IMR-90 (cell line): ENCODE data around the gene CYFIP1. TPM values are rescaled to one million over a fixed set of nuclear protein-coding genes. Genes with fewer than 3 reads are reported as not detected.

Experiments
- ATAC-seq: fragments of 200-7000 bp; cut with Tn5 transposase; 2 replicates; pipeline ENCODE4 v1.9.1; 2020; ENCODE audit warnings: low read depth, mild to moderate bottlenecking, moderate library complexity
- BruUV-seq: library from RNA; stranded (reverse); fragments of 400-500 nt; replicated peaks from 2 replicates; lab custom pipeline; 2021; lab: Mats Ljungman, UMichigan
- CTCF ChIA-PET: fragments of 300-600 bp; formaldehyde crosslinking; extraction: SDS; loops from one replicate; lab custom pipeline; 2021; ENCODE audit warnings: antibody characterized with exemption; lab: Yijun Ruan, JAX
- POLR2A ChIA-PET: fragments of 300-600 bp; sonication (Branson Sonifier 250); formaldehyde crosslinking; loops from one replicate; lab custom pipeline; 2022; ENCODE audit warnings: antibody characterized with exemption; ENCODE audit not compliant: unreplicated experiment; lab: Charles Lee
- DNase-seq: peaks from one replicate; pipeline ENCODE4 v3.0.0; 2013
- H2AFZ ChIP-seq: replicated peaks from 2 replicates; pipeline ENCODE3; 2013; ENCODE audit warnings: low read length, mild to moderate bottlenecking; ENCODE audit not compliant: poor library complexity
- H2AK5ac ChIP-seq: 2 replicates; pipeline ENCODE4 v1.6.1; 2013; ENCODE audit warnings: low read depth, low read length, inconsistent platforms
- H2AK9ac ChIP-seq: replicated peaks from 2 replicates; pipeline ENCODE3; 2013; ENCODE audit warnings: mild to moderate bottlenecking, low read depth, low read length, moderate library complexity; ENCODE audit not compliant: poor library complexity
- H2BK120ac ChIP-seq: 2 replicates; pipeline ENCODE4 v1.6.1; 2013; ENCODE audit warnings: low read depth, low read length, inconsistent platforms
- H2BK15ac ChIP-seq: 3 replicates; pipeline ENCODE4 v1.6.1; 2013; ENCODE audit warnings: low read depth, low read length, inconsistent platforms
- H2BK20ac ChIP-seq: 2 replicates; pipeline ENCODE4 v1.6.1; 2013; ENCODE audit warnings: low read depth, mild to moderate bottlenecking, inconsistent platforms, low read length, moderate library complexity
- H2BK5ac ChIP-seq: 2 replicates; pipeline ENCODE4 v1.6.1; 2013; ENCODE audit warnings: mild to moderate bottlenecking, low read depth, low read length, inconsistent platforms; ENCODE audit not compliant: poor library complexity, severe bottlenecking
- H3K14ac ChIP-seq: replicated peaks from 2 replicates; pipeline ENCODE4 v1.6.1; 2013; ENCODE audit warnings: low read depth, low read length, inconsistent platforms
- H3K18ac ChIP-seq: 2 replicates; pipeline ENCODE4 v1.6.1; 2013; ENCODE audit warnings: low read depth, low read length, control low read depth
- H3K23ac ChIP-seq: 2 replicates; pipeline ENCODE4 v1.6.1; 2013; ENCODE audit warnings: low read depth, low read length, inconsistent platforms
- H3K27ac ChIP-seq: 2 replicates; pipeline ENCODE4 v1.5.1; 2013; ENCODE audit warnings: mild to moderate bottlenecking, control low read depth, low read length; ENCODE audit not compliant: insufficient read depth
- H3K27me3 ChIP-seq: 2 replicates; pipeline ENCODE4 v1.6.1; 2013; ENCODE audit warnings: low read length; ENCODE audit not compliant: control insufficient read depth, insufficient read depth
- H3K36me3 ChIP-seq: 2 replicates; pipeline ENCODE4 v1.6.1; 2013; ENCODE audit warnings: low read length, mixed read lengths; ENCODE audit not compliant: control insufficient read depth, insufficient read depth
- H3K4ac ChIP-seq: 2 replicates; pipeline ENCODE4 v1.6.1; 2013; ENCODE audit warnings: low read depth, low read length, inconsistent platforms
- H3K4me1 ChIP-seq: 2 replicates; pipeline ENCODE4 v1.6.1; 2013; ENCODE audit warnings: low read length, mixed read lengths; ENCODE audit not compliant: control insufficient read depth, insufficient read depth
- H3K4me2 ChIP-seq: 2 replicates; pipeline ENCODE4 v1.6.1; 2013; ENCODE audit warnings: low read depth, mild to moderate bottlenecking, control low read depth, low read length, moderate library complexity
- H3K4me3 ChIP-seq: 2 replicates; pipeline ENCODE4 v1.5.1; 2013; ENCODE audit warnings: low read depth, mild to moderate bottlenecking, control low read depth, low read length, moderate library complexity; ENCODE audit not compliant: insufficient read depth
- H3K56ac ChIP-seq: 2 replicates; pipeline ENCODE4 v1.6.1; 2013; ENCODE audit warnings: low read length, inconsistent platforms; ENCODE audit not compliant: insufficient read depth; ENCODE audit errors: extremely low read depth
- H3K79me1 ChIP-seq, 2 experiments: 2 replicates each; pipeline ENCODE4 v1.6.1; 2013; ENCODE audit warnings: low read length in 2 of 2, inconsistent platforms in 1 of 2, low read depth in 1 of 2
- H3K9ac ChIP-seq: 2 replicates; pipeline ENCODE4 v1.6.1; 2013; ENCODE audit warnings: low read depth, low read length, control low read depth
- H3K9me1 ChIP-seq: 2 replicates; pipeline ENCODE4 v1.6.1; 2013; ENCODE audit warnings: low read length, inconsistent platforms; ENCODE audit not compliant: insufficient read depth
- H3K9me3 ChIP-seq: 2 replicates; pipeline ENCODE4 v1.6.1; 2013; ENCODE audit warnings: low read length; ENCODE audit not compliant: control insufficient read depth, insufficient read depth
- H4K20me1 ChIP-seq: 2 replicates; pipeline ENCODE4 v1.6.1; 2013; ENCODE audit warnings: low read length, inconsistent platforms; ENCODE audit not compliant: insufficient read depth
- H4K5ac ChIP-seq: 2 replicates; pipeline ENCODE4 v1.6.1; 2013; ENCODE audit warnings: mild to moderate bottlenecking, low read depth, low read length, control low read depth
- H4K8ac ChIP-seq, 2 experiments: 2 replicates each; pipeline ENCODE4 v1.6.1; 2013; ENCODE audit warnings: low read depth in 2 of 2, low read length in 2 of 2, control low read depth in 1 of 2, inconsistent platforms in 1 of 2
- H4K91ac ChIP-seq: 2 replicates; pipeline ENCODE4 v1.6.1; 2013; ENCODE audit warnings: low read depth, low read length, inconsistent platforms; ENCODE audit not compliant: insufficient read depth
- BHLHE40 ChIP-seq: fragments of 150-350 bp; IDR thresholded peaks from 2 replicates; pipeline ENCODE4 v1.6.1; 2016; ENCODE audit warnings: mild to moderate bottlenecking, low read depth, low read length
- CEBPB ChIP-seq: IDR thresholded peaks from 2 replicates; pipeline ENCODE4 v1.6.1; 2012; ENCODE audit warnings: low read depth, low read length, improper control_type of control experiment
- CHD1 ChIP-seq: IDR thresholded peaks from 2 replicates; pipeline ENCODE4 v1.6.1; 2012; ENCODE audit warnings: low read depth, low read length, improper control_type of control experiment
- CTCF ChIP-seq: conservative IDR thresholded peaks from 2 replicates; pipeline ENCODE4 v1.5.1; 2012; ENCODE audit warnings: mild to moderate bottlenecking, low read depth, low read length, improper control_type of control experiment
- FOS ChIP-seq: fragments of 150-350 bp; IDR thresholded peaks from 2 replicates; pipeline ENCODE4 v1.6.1; 2016; ENCODE audit warnings: low read depth, low read length
- MAFK ChIP-seq: IDR thresholded peaks from 2 replicates; pipeline ENCODE4 v1.6.1; 2012; ENCODE audit warnings: low read depth, low read length, improper control_type of control experiment
- MXI1 ChIP-seq: IDR thresholded peaks from 2 replicates; pipeline ENCODE4 v1.6.1; 2012; ENCODE audit warnings: low read depth, mild to moderate bottlenecking, low read length, moderate library complexity, borderline replicate concordance
- NFE2L2 ChIP-seq: fragments of 150-350 bp; IDR thresholded peaks from 2 replicates; pipeline ENCODE4 v1.6.1; 2016; ENCODE audit warnings: low read depth, mild to moderate bottlenecking, low read length
- POLR2A ChIP-seq: IDR thresholded peaks from 2 replicates; pipeline ENCODE4 v1.6.1; 2012; ENCODE audit warnings: mild to moderate bottlenecking, low read depth, low read length
- RAD21 ChIP-seq: IDR thresholded peaks from 2 replicates; pipeline ENCODE4 v1.6.1; 2012; ENCODE audit warnings: low read length, improper control_type of control experiment
- RCOR1 ChIP-seq: IDR thresholded peaks from 2 replicates; pipeline ENCODE4 v1.6.1; 2012; ENCODE audit warnings: mild to moderate bottlenecking, low read length, improper control_type of control experiment; ENCODE audit not compliant: insufficient replicate concordance
- RFX5 ChIP-seq: IDR thresholded peaks from 2 replicates; pipeline ENCODE4 v1.8.0; 2012; ENCODE audit warnings: low read depth, mild to moderate bottlenecking, low read length, moderate library complexity
- SMC3 ChIP-seq: fragments of 150-350 bp; IDR thresholded peaks from 2 replicates; pipeline ENCODE4 v1.6.1; 2016; ENCODE audit warnings: low read depth, mild to moderate bottlenecking, antibody characterized with exemption, low read length, moderate library complexity
- WGBS, 2 experiments: methylation state at CpG; one replicate each; pipeline versions ENCODE4 v1.1.5 to v1.1.7; 2013; ENCODE audit warnings: missing lambda C conversion rate in 2 of 2; ENCODE audit not compliant: insufficient read length in 1 of 2; ENCODE audit errors: extremely low coverage in 2 of 2; 5-methylcytosine and 5-hydroxymethylcytosine counted together
- dilution Hi-C: fragments of 300-500 bp; cut with HindIII; formaldehyde crosslinking; loops from one replicate; pipeline ENCODE4 v1.14.3; 2018; ENCODE audit warnings: low sequenced_read_pairs; ENCODE audit not compliant: unreplicated experiment
- in situ Hi-C: fragments of 300-500 bp; cut with MboI; formaldehyde crosslinking; loops from 3 replicates; pipeline ENCODE4 v1.14.3; 2019; ENCODE audit warnings: low sequenced_read_pairs, inconsistent platforms, mixed read lengths
- intact Hi-C: fragments of 100-400 bp; cut with micrococcal nuclease; formaldehyde crosslinking; loops from 2 replicates; pipeline ENCODE4 v1.10.0; 2022
- polyA plus RNA-seq, 3 experiments: library from polyadenylated mRNA; depleted of rRNA; stranded (reverse); fragments of >200 nt; gene quantifications; 2 replicates each; pipeline ENCODE4 v1.2.3, GENCODE V29; 2012; ENCODE audit warnings: low replicate concordance in 1 of 3
- total RNA-seq: library from RNA; depleted of rRNA; stranded (reverse); fragments of >200 nt; gene quantifications from 2 replicates; pipeline ENCODE4 v1.2.3, GENCODE V29; 2012
- TF ChIP-seq, protein P1 (sequence below): fragments of 150-350 bp; IDR thresholded peaks from 2 replicates; pipeline ENCODE4 v1.6.1; 2016; ENCODE audit warnings: low read depth, mild to moderate bottlenecking, low read length, moderate library complexity, borderline replicate concordance
- TF ChIP-seq, protein P2 (sequence below): fragments of 150-350 bp; IDR thresholded peaks from 2 replicates; pipeline ENCODE4 v1.6.1; 2017; ENCODE audit warnings: mild to moderate bottlenecking, antibody characterized with exemption, low read length, low read depth

Gene CYFIP1
- total and polyA plus RNA-seq, 2 of the 4 experiments (the other 2 are of a cell fraction): 58.4 to 163 TPM

DNA sequence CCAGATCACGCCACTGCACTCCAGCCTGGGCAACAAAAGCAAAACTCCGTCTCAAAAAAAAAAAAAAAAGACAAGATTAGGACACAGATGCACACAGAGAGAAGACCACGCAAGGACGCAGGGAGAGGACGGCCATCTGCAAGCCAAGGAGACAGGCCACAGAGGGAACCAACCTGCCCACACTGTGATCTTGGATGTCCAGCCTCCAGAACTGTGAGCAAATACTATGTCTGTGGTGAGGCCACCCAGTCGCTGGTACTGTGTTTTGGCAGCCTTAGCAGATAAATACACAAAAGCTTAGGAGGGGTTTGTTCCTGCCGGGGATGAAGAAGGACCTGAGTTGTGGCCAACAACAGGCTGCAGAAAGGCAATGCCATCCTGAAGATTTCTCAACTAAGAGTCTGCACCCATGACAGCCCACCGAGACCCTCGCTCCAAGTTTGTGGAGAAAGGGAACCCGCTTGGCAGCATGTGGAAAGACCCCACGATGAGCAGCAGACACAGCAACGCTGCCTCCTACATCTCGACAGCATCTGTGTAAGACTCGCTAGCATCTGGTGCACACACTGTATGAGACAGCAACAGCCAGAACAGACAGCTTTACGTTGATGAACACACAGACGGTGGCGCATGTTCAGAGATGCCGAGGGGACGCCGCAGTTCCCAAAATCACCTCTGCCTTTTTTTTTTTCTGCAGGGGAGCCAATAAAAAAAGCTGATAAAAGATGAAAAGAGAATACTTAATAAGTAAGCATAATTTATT is 13.7 kb downstream of the CYFIP1 start:
- no peak overlapping the region for H3K27ac ChIP-seq
- dilution Hi-C loops (no loop called here), in situ Hi-C loops (no loop called here), intact Hi-C loops (no loop called here)
- H3K4ac ChIP-seq: no peak overlapping the region
- no peaks in the 10 kb centered on the region for H3K9me3 ChIP-seq
- POLR2A ChIA-PET: no interaction called here
- peak overlapping the region; percentile 24; the same call in 1 of the 2 replicates for H2AK5ac ChIP-seq
- H3K9ac ChIP-seq: no peak overlapping the region
- peak overlapping the region; percentile 71 for H2AK9ac ChIP-seq
- no peak overlapping the region for H4K91ac ChIP-seq
- no peak overlapping the region for H2AFZ ChIP-seq
- no TSS peak for BruUV-seq
- no peak overlapping the region for H2BK5ac ChIP-seq
- no peak for DNase-seq
- H3K14ac ChIP-seq: no peak overlapping the region
- no peak for ATAC-seq
- peak overlapping the region; percentile 25; the same call in 1 of the 2 replicates for H3K23ac ChIP-seq
- no peak overlapping the region for H4K5ac ChIP-seq
- no peak overlapping the region for H3K4me3 ChIP-seq
- H2BK20ac ChIP-seq: no peak overlapping the region
- peaks cover 17 to 72% of the 10 kb centered on the region in 2 experiments for H3K79me1 ChIP-seq
- no peak overlapping the region for H2BK120ac ChIP-seq
- CTCF ChIA-PET: no interaction called here
- H2BK15ac ChIP-seq: no peak overlapping the region
- no peak overlapping the region for H4K8ac ChIP-seq
- peaks cover 89% of the 10 kb centered on the region for H4K20me1 ChIP-seq
- no peak overlapping the region for H3K18ac ChIP-seq
- H3K9me1 ChIP-seq: peaks cover 35% of the 10 kb centered on the region
- WGBS, 2 experiments: 73% methylated on average over 3 of the region's 20 CpGs; no CpG with 5 or more reads in 1 of the 2 experiments
- H3K4me1 ChIP-seq: peaks cover 23% of the 10 kb centered on the region
- H3K36me3 ChIP-seq: peaks cover 3% of the 10 kb centered on the region
- no peak overlapping the region for H3K4me2 ChIP-seq
- H3K27me3 ChIP-seq: no peaks in the 10 kb centered on the region
- no peak overlapping the region for H3K56ac ChIP-seq
- no peak for TF ChIP-seq CTCF
- TF ChIP-seq BHLHE40: no peak
- TF ChIP-seq SMC3: no peak
- no peak for TF ChIP-seq MAFK
- no peak for TF ChIP-seq RAD21
- no peak for TF ChIP-seq POLR2A
- TF ChIP-seq FOS: no peak
- TF ChIP-seq RFX5: no peak
- TF ChIP-seq, protein P1, sequence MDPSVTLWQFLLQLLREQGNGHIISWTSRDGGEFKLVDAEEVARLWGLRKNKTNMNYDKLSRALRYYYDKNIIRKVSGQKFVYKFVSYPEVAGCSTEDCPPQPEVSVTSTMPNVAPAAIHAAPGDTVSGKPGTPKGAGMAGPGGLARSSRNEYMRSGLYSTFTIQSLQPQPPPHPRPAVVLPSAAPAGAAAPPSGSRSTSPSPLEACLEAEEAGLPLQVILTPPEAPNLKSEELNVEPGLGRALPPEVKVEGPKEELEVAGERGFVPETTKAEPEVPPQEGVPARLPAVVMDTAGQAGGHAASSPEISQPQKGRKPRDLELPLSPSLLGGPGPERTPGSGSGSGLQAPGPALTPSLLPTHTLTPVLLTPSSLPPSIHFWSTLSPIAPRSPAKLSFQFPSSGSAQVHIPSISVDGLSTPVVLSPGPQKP: no peak
- TF ChIP-seq NFE2L2: no peak
- no peak for TF ChIP-seq CHD1
- no peak for TF ChIP-seq CEBPB
- TF ChIP-seq MXI1: no peak
- TF ChIP-seq, protein P2, sequence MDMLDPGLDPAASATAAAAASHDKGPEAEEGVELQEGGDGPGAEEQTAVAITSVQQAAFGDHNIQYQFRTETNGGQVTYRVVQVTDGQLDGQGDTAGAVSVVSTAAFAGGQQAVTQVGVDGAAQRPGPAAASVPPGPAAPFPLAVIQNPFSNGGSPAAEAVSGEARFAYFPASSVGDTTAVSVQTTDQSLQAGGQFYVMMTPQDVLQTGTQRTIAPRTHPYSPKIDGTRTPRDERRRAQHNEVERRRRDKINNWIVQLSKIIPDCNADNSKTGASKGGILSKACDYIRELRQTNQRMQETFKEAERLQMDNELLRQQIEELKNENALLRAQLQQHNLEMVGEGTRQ: no peak
- TF ChIP-seq RCOR1: no peak
